ENCODE data around the gene MYT1.

DNA sequence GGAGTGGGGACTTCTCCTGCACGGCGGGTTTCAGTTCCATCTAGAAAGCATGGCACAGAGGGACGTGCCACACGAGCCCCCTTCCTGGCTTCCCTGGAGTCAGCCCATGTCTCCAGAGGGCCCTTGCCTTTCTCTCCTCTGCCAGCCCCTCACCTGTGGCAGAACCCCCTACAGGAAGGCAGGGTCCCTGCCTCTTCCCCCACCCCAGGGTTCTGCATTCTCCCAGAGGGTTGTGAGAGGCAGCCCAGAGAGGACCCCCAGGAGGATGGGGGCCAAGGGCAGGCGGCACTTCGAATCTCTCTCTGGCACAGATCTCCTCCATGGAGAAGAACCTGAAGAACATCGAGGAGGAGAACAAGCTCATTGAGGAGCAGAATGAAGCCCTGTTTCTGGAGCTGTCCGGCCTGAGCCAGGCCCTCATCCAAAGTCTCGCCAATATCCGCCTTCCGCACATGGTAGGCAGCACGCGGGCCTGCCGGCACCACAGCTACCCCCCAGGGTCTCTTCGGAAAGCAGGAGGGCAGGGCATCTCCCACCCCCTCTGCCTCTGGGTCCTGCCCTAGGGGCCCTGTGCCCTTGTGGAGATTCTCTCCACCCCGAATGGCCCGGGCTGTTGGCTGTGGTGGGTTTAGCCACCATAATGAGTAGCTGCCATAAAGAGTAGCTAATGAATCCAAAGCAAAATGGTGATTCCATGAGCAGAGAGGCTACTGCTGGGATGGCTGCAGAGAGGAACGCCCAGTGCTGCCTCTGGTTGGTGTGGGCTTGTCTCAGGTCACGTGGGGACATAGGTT is 75.4 kb downstream of the MYT1 start:
- TF ChIP-seq, protein P1, sequence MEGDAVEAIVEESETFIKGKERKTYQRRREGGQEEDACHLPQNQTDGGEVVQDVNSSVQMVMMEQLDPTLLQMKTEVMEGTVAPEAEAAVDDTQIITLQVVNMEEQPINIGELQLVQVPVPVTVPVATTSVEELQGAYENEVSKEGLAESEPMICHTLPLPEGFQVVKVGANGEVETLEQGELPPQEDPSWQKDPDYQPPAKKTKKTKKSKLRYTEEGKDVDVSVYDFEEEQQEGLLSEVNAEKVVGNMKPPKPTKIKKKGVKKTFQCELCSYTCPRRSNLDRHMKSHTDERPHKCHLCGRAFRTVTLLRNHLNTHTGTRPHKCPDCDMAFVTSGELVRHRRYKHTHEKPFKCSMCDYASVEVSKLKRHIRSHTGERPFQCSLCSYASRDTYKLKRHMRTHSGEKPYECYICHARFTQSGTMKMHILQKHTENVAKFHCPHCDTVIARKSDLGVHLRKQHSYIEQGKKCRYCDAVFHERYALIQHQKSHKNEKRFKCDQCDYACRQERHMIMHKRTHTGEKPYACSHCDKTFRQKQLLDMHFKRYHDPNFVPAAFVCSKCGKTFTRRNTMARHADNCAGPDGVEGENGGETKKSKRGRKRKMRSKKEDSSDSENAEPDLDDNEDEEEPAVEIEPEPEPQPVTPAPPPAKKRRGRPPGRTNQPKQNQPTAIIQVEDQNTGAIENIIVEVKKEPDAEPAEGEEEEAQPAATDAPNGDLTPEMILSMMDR (IDR thresholded peaks at IDR 0.05): no peak
- TF ChIP-seq POLR2A (IDR thresholded peaks at IDR 0.05): no peak

All from tibial nerve (tissue), 3 donors.